ENCODE measurements around the gene OLR1.
A peak's percentile ranks its signal among the peaks of the same experiment; 100 is the strongest.
"Not testable (repeated sequence)": the region's sequence is repeated elsewhere in the genome, so short reads cannot be mapped to it uniquely, and the experiment has no call there.

Gene OLR1

GRCh38 chr12:10171973-10172728 is at the start of gene OLR1:
OLR1 (minus strand) TSS chr12:10172132; CDS start chr12:10172077, 55 bp downstream.
- DNase-seq, result peak; percentile 73

- no peak for DNase-seq
Measured at GRCh38 chr12:10220398-10221077, 48.6 kb upstream of the OLR1 start.

GRCh38 chr12:10218021-10218420 is 46.1 kb upstream of the OLR1 start:
- DNase-seq, result peak; percentile 9

- DNase-seq, result not testable (repeated sequence)
Measured at GRCh38 chr12:10215946-10216345, 44.0 kb upstream of the OLR1 start.

- DNase-seq, result no peak
Measured at GRCh38 chr12:10215436-10215835, 43.5 kb upstream of the OLR1 start.

- peak; percentile 17 for DNase-seq
Measured at GRCh38 chr12:10214895-10215267, 42.9 kb upstream of the OLR1 start.

- DNase-seq, result peak; percentile 26
Measured at GRCh38 chr12:10214136-10214894, 42.4 kb upstream of the OLR1 start.

- DNase-seq, result peak; percentile 91
Measured at GRCh38 chr12:10213168-10214135, 41.5 kb upstream of the OLR1 start.

GRCh38 chr12:10212739-10213131 is 40.8 kb upstream of the OLR1 start, which contains the start of gene GABARAPL1:
GABARAPL1 (plus strand) TSS chr12:10212877; CDS start chr12:10213130, 253 bp downstream.
- DNase-seq, result peak; percentile 89

- DNase-seq, result peak; percentile 99
Measured at GRCh38 chr12:10211940-10212738, 40.2 kb upstream of the OLR1 start.

- DNase-seq, result no peak
Measured at GRCh38 chr12:10211101-10211939, 39.4 kb upstream of the OLR1 start.

GRCh38 chr12:10210225-10210624 is 38.3 kb upstream of the OLR1 start:
- no peak for DNase-seq

GRCh38 chr12:10207136-10207535 is 35.2 kb upstream of the OLR1 start:
- DNase-seq, result no peak

- no peak for DNase-seq
Measured at GRCh38 chr12:10205220-10205807, 33.4 kb upstream of the OLR1 start.

GRCh38 chr12:10204495-10204894 is 32.6 kb upstream of the OLR1 start:
- not testable (repeated sequence) for DNase-seq

- no peak for DNase-seq
Measured at GRCh38 chr12:10197879-10198278, 25.9 kb upstream of the OLR1 start.

- no peak for DNase-seq
Measured at GRCh38 chr12:10196210-10196609, 24.3 kb upstream of the OLR1 start.

GRCh38 chr12:10194160-10194670 is 22.3 kb upstream of the OLR1 start:
- DNase-seq, result no peak

GRCh38 chr12:10191865-10192264 is 19.9 kb upstream of the OLR1 start:
- no peak for DNase-seq
